NCI-H524 treated with DMSO at 0.1 percent for 48 hours (cell line): ENCODE results near the gene OR52E4.

Experiments used
- DNase-seq: peaks from one replicate; lab custom pipeline; 2025; lab: John Stamatoyannopoulos, UW

The OR52E4 gene

GRCh38 chr11:5929571-5930368 lies 49.3 kb downstream of the OR52E4 start:
- no peak for DNase-seq

GRCh38 chr11:5930614-5931013 lies 50.2 kb downstream of the OR52E4 start:
- DNase-seq, result no peak

- DNase-seq, result no peak
Observed at GRCh38 chr11:5931061-5931460, 50.6 kb downstream of the OR52E4 start.

- DNase-seq, result no peak
Observed at GRCh38 chr11:5932671-5933070, 52.2 kb downstream of the OR52E4 start.

GRCh38 chr11:5933116-5933515 lies 52.7 kb downstream of the OR52E4 start:
- no peak for DNase-seq
